Measurements from ENCODE around the gene PSMB8. TPM values are rescaled to one million over a fixed set of nuclear protein-coding genes. Genes with fewer than 3 reads are reported as not detected.
"Not testable (repeated sequence)": the region's sequence is repeated elsewhere in the genome, so short reads cannot be mapped to it uniquely, and the experiment has no call there.

The PSMB8 gene
- total RNA-seq = 100 to 1,000 TPM in 1 of 8 experiments, 10 to 100 TPM in 3, under 1 TPM in 2, not detected in 2; 0.14 to 252 (median 41.8) TPM

DNA sequence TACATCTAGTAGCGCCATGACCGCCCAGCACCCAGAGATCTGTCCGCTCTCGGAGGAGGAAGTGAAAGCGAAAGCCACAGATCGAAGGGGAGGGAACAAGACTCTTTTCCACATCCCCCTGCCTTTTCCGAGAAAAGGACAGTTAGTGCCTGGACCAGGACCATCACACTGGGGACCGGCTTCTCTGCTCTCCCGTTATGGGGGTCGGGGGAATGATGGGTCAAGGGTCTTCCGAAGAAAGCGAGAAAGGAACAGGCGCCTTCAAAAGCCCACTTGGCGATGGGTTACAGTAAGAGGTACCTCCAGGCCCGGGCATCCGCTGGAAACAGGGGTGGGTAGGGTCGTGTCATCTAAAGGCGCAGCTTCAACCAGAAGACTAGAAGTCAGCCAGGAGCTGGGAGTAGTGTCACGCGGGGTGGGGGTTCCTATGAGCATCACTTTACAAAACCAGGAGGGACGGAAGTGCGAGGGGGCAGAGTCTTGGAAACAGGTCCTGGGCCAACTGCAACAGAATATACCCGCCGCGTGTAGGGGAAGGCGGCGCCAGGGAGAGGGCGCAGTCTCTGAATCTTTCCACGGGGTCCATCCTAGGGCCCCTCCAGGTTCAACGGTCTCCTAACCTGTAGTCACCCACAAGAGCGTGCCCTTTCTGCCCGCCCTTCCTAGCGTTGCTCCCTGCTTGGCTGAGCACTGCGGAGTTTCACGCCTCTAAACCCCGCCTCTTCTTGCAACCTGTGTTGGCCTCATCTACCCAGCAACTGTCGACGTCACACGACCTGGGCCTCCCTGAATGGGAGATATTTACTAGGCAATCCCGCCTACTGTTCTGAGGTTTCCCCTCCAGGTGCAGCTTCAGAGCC is at the start of gene PSMB8:
Gene PSMB8, minus strand, starts transcription at position 69 of the 860 bp plus-strand sequence. Its CDS starts 51 bp downstream, at position 18.
- 0 to 20% (median 0%) methylated on average over 1 to 9 of the region's 40 CpGs; no CpG with 5 or more reads in 2 of the 10 experiments for WGBS, 10 experiments
- peak; percentile 81 to 100 (median 99) for ATAC-seq (replicated peaks in 6 of 8)
- Histone ChIP-seq H3K4me3 (peak within 1 kb of the TSS; percentile 8 to 38 (median 32)), H3K4me1 (replicated peaks in 1 of 2) (peaks cover 0 to 3% of the 10 kb centered on the region in 2 donors), H3K27ac (no peak within 1 kb of the TSS)
- in situ Hi-C loops (cut with MboI; ENCODE audit: low pct_unique_long_range_greater_than_20kb in 2 of 9, low sequenced_read_pairs in 9 of 9, unreplicated experiment in 9 of 9) = no loop called here

DNA sequence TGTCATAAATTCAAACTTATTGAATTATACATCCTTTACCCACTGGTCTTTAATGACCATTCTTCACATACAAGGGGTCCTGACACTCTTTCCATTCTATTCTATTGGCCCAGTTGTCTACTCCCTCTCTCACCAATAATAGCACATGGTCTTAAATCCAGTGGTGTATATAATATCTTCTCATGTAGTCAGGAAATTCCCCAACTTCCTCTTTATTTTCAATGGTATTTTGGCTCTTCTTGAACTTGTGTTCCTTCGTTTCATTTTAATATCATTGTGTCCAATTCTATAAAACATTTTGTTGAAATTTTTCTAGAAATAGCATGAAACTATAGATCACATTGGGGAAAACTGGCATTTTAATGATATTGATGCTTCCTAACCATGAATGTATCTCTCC is 47.0 kb upstream of the PSMB8 start:
- Histone ChIP-seq H3K27ac (no peak overlapping the region), H3K4me1 (replicated peaks in 1 of 2) (peaks cover 8% of the 10 kb centered on the region in 2 donors), H3K4me3 (no peak overlapping the region)
- no peak for ATAC-seq (replicated peaks in 6 of 8)
- WGBS, 10 experiments = 0 to 67% (median 12%) methylated on average over 1 of the region's 1 CpG; no CpG with 5 or more reads in 2 of the 10 experiments
- in situ Hi-C loops (cut with MboI; ENCODE audit: low pct_unique_long_range_greater_than_20kb in 2 of 9, low sequenced_read_pairs in 9 of 9, unreplicated experiment in 9 of 9) = loop anchor here in 4 of 9 experiments (25.0 kb wide), 1 partner anchor 96 kb away; no protein-coding TSS in a partner anchor

DNA sequence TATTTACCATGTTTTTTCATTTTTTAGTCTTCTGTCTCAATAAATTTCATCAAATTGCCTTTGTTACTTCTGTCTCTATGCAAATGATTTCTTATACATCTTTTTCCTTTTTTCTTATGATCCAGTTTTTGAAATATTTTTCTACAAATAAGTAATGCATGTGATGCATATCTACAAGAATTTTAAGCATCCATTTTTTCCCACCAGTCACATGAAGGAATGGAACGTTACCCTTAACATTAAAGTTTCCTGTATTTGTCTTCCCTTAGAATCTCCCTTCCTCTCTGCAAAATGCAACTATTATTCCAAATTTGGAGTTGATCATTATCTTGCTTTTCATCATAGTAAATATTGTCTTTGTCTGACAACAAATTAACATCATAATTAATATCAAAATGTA is 45.7 kb upstream of the PSMB8 start:
- 13 to 82% (median 53%) methylated on average over 1 of the region's 1 CpG; no CpG with 5 or more reads in 1 of the 10 experiments for WGBS, 10 experiments
- in situ Hi-C loops (cut with MboI; ENCODE audit: low pct_unique_long_range_greater_than_20kb in 2 of 9, low sequenced_read_pairs in 9 of 9, unreplicated experiment in 9 of 9) = loop anchor here in 6 of 9 experiments (10.0 to 25.0 kb wide), 3 partner anchors 55 to 98 kb away; partner anchors contain the start of genes HLA-DMA (in 1 of the 6) and HLA-DMB (in 1 of the 6)
- ATAC-seq (replicated peaks in 6 of 8) = no peak
- Histone ChIP-seq H3K4me1 (replicated peaks in 1 of 2) (peaks cover 3 to 4% of the 10 kb centered on the region in 2 donors), H3K4me3 (no peak overlapping the region), H3K27ac (no peak overlapping the region)

DNA sequence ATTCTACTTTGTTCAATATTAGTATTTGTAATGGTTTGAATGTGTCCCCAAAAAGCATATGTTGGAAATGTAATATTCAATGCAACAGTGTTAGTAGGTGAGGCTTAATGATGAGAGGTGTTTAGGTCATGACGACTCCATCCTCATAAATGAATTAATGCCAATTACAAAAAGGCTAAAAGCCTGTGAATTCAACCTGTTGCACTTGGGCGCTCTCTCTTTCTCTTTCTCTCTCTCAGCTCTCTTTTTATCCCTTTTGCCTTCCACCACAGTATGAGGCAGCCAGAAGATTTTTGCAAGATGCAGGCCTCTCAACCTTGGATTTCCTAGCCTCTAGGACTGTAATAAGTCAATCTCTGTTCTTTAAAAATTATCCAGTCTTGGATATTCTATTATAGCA is 44.7 kb upstream of the PSMB8 start:
- Histone ChIP-seq H3K27ac (no peak overlapping the region), H3K4me3 (no peak overlapping the region), H3K4me1 (replicated peaks in 1 of 2) (peaks cover 2% of the 10 kb centered on the region in 2 donors)
- in situ Hi-C loops (cut with MboI; ENCODE audit: low pct_unique_long_range_greater_than_20kb in 2 of 9, low sequenced_read_pairs in 9 of 9, unreplicated experiment in 9 of 9) = loop anchor here in 6 of 9 experiments (10.0 to 25.0 kb wide), 3 partner anchors 56 to 99 kb away; partner anchors contain the start of genes HLA-DMA (in 1 of the 6) and HLA-DMB (in 1 of the 6)
- WGBS, 10 experiments = 26 to 100% (median 87%) methylated on average over 1 to 2 of the region's 2 CpGs; no CpG with 5 or more reads in 1 of the 10 experiments
- no peak for ATAC-seq (replicated peaks in 6 of 8)

DNA sequence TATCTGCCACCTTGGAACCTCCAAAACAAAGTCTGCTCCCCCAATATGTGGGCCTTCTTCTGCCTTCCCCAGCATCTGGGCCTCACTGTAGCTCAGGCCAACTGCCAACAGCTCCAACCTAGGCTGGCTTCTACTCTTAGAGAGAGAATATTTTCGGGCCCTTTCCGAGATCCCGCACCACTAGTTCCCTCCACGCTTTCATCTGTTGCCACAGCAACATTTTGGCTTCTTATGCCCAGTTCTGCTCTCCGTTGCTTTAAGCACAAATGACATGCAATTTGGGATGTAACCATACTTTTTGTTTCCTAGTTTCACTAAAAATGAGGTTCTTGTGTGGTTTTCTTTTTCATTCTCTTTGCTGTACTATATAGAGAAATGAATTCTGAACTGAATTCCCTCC is 43.8 kb upstream of the PSMB8 start:
- H3K27ac ChIP-seq = no peak overlapping the region
- in situ Hi-C loops (cut with MboI; ENCODE audit: low pct_unique_long_range_greater_than_20kb in 2 of 9, low sequenced_read_pairs in 9 of 9, unreplicated experiment in 9 of 9) = loop anchor here in 6 of 9 experiments (10.0 to 25.0 kb wide), 3 partner anchors 57 to 100 kb away; partner anchors contain the start of genes HLA-DMA (in 1 of the 6) and HLA-DMB (in 1 of the 6)
- H3K4me1 ChIP-seq (replicated peaks in 1 of 2) = no peaks in the 10 kb centered on the region
- no peak overlapping the region for H3K4me3 ChIP-seq
- WGBS, 10 experiments = 40 to 90% (median 65%) methylated on average over 1 to 5 of the region's 5 CpGs
- ATAC-seq (replicated peaks in 6 of 8) = no peak

DNA sequence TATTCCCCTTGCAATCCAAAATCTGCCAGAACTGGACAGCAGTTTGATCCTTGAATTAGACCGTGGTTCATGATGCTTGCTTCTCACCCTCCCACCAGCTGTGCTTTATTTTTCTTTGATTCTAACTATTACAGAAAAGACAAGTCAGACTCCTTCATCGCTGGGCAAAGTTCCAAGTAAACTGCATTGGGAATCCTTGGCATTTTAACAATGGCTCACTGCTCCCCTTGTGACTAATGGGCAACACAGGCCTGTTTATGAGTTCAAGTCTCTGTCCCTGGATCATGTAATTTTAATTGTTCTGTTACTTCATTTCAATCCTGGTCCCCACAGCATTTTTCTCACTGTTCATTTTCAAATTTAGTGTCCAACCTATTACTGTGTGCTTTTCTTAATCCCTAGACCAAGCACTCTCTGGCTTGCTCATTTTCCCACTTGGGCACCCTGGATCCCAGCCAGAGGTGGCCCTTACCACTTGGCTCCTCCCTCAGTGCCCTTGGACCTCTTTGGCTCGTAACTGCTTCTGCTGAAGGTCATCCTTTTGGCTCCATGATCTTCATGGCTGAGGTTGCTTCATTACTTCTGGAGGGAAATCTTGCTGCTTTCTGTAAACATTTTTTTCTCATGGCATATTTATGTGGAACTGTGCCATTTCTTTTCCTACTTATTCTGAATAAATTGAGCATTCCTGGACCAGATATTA is 43.0 kb upstream of the PSMB8 start:
- H3K27ac ChIP-seq = no peak overlapping the region
- no peak overlapping the region for H3K4me3 ChIP-seq
- H3K4me1 ChIP-seq (replicated peaks in 1 of 2) = no peaks in the 10 kb centered on the region
- in situ Hi-C loops (cut with MboI; ENCODE audit: low pct_unique_long_range_greater_than_20kb in 2 of 9, low sequenced_read_pairs in 9 of 9, unreplicated experiment in 9 of 9) = loop anchor here in 6 of 9 experiments (10.0 to 25.0 kb wide), 3 partner anchors 58 to 100 kb away; partner anchors contain the start of genes HLA-DMA (in 1 of the 6) and HLA-DMB (in 1 of the 6)
- no peak for ATAC-seq (replicated peaks in 6 of 8)
- WGBS, 10 experiments = 13 to 92% (median 44%) methylated on average over 1 to 3 of the region's 3 CpGs; no CpG with 5 or more reads in 2 of the 10 experiments

DNA sequence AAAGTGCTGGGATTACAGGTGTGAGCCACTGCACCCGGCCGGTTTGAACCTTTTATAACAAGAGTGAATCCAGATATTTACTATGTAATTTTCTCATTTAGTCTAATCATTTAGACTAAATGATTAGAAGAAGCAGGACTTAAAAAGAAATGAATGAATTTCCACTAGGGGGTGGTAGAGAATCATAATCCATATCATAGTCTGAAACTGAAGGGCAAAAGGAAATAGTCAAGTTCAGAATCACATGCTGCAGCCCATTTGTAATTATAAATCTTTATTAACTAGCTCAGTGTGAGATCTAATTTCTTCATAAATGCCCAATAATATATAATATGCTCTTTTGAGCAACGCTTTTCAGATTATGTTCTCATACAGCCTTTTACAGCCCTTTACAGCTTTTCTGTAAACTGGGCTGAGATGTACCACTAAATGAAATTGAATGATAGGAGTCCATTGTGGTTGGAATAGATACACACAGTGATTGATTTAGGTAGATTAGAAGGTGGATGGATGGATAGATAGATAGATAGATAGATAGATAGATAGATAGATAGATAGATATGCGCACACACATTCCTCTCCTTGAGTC is 41.9 kb upstream of the PSMB8 start:
- Histone ChIP-seq H3K4me1 (replicated peaks in 1 of 2) (no peaks in the 10 kb centered on the region), H3K27ac (no peak overlapping the region), H3K4me3 (no peak overlapping the region)
- 0 to 81% (median 33%) methylated on average over 1 to 4 of the region's 4 CpGs; no CpG with 5 or more reads in 1 of the 10 experiments for WGBS, 10 experiments
- peak in 4 of 8 experiments; percentile 29 to 67 (median 58) for ATAC-seq (replicated peaks in 6 of 8)
- in situ Hi-C loops (cut with MboI; ENCODE audit: low pct_unique_long_range_greater_than_20kb in 2 of 9, low sequenced_read_pairs in 9 of 9, unreplicated experiment in 9 of 9) = loop anchor here in 6 of 9 experiments (10.0 to 25.0 kb wide), 3 partner anchors 59 to 102 kb away; partner anchors contain the start of genes HLA-DMA (in 1 of the 6) and HLA-DMB (in 1 of the 6)

DNA sequence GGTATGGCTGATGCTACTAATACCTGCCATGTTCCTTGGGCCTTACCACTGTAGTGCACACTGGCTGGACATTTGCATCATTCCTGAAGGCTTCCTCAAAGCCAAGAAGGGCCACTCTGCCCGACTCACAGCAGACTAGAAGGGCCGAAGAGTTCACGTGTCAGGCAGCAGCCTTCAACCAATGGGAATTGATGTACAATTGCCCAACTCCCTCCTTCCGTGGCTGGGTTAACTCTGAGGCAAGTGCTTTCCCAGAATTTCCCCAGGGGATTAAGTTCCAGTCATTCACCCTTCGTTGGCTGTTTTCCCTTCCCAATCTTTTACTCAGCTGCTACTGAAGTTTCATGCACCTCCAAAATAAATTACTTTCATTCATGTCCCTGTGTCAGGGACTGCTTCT is 39.9 kb upstream of the PSMB8 start:
- H3K4me3 ChIP-seq = no peak overlapping the region
- H3K4me1 ChIP-seq (replicated peaks in 1 of 2) = no peaks in the 10 kb centered on the region
- ATAC-seq (replicated peaks in 6 of 8) = peak in 3 of 8 experiments; percentile 67 to 90 (median 70)
- in situ Hi-C loops (cut with MboI; ENCODE audit: low pct_unique_long_range_greater_than_20kb in 2 of 9, low sequenced_read_pairs in 9 of 9, unreplicated experiment in 9 of 9) = loop anchor here in 6 of 9 experiments (10.0 to 25.0 kb wide), 3 partner anchors 61 to 104 kb away; partner anchors contain the start of genes HLA-DMA (in 1 of the 6) and HLA-DMB (in 1 of the 6)
- WGBS, 10 experiments = 0 to 59% (median 15%) methylated on average over 1 to 5 of the region's 5 CpGs; no CpG with 5 or more reads in 2 of the 10 experiments
- no peak overlapping the region for H3K27ac ChIP-seq

DNA sequence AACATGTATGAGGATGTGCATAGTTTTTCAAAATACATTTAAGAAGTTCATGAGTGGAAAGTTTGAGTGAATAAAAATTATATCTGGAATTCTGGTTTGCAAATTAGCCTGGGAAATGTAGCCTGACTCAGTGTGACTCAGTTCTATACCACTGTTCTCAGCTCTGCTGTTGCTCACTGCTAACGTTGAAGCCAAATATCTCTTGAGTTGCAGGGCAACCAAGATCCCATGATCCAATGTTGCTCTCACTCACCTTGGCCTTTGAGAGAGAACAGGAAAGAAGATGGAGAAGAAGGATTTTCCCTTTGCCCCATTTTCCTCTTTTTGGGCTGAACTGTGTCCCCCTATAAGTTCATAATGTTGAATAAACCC is 39.0 kb upstream of the PSMB8 start:
- no peak overlapping the region for H3K27ac ChIP-seq
- H3K4me3 ChIP-seq = no peak overlapping the region
- in situ Hi-C loops (cut with MboI; ENCODE audit: low pct_unique_long_range_greater_than_20kb in 2 of 9, low sequenced_read_pairs in 9 of 9, unreplicated experiment in 9 of 9) = loop anchor here in 6 of 9 experiments (10.0 to 25.0 kb wide), 3 partner anchors 62 to 104 kb away; partner anchors contain the start of genes HLA-DMA (in 1 of the 6) and HLA-DMB (in 1 of the 6)
- H3K4me1 ChIP-seq (replicated peaks in 1 of 2) = no peaks in the 10 kb centered on the region
- ATAC-seq (replicated peaks in 6 of 8) = peak in 1 of 8 experiments; percentile 44
- 0 to 75% (median 27%) methylated on average over 1 of the region's 1 CpG; no CpG with 5 or more reads in 3 of the 10 experiments for WGBS, 10 experiments

DNA sequence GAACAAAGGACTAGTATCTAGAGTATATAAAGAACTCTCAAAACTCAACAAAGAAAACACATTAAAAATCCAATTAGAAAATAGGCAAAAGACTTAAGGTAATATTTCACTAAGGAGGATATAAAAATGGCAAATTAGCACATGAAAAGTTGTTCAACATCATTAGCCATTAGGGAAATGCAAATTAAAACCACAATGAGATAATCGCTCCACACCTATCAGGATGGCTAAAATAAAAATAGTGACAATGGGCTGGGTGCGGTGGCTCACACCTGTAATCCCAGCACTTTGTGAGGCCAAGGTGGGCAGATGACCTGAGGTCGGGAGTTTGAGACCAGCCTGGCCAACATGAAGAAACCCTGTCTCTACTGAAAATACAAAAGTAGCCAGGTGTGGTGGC is 37.1 kb upstream of the PSMB8 start:
- in situ Hi-C loops (cut with MboI; ENCODE audit: low pct_unique_long_range_greater_than_20kb in 2 of 9, low sequenced_read_pairs in 9 of 9, unreplicated experiment in 9 of 9) = loop anchor here in 6 of 9 experiments (10.0 to 25.0 kb wide), 3 partner anchors 64 to 106 kb away; partner anchors contain the start of genes HLA-DMA (in 1 of the 6) and HLA-DMB (in 1 of the 6)
- H3K4me1 ChIP-seq (replicated peaks in 1 of 2); ATAC-seq (replicated peaks in 6 of 8); H3K4me3 ChIP-seq; H3K27ac ChIP-seq: not testable (repeated sequence)
- WGBS, 10 experiments = 48 to 100% (median 81%) methylated on average over 1 to 3 of the region's 3 CpGs; no CpG with 5 or more reads in 2 of the 10 experiments

DNA sequence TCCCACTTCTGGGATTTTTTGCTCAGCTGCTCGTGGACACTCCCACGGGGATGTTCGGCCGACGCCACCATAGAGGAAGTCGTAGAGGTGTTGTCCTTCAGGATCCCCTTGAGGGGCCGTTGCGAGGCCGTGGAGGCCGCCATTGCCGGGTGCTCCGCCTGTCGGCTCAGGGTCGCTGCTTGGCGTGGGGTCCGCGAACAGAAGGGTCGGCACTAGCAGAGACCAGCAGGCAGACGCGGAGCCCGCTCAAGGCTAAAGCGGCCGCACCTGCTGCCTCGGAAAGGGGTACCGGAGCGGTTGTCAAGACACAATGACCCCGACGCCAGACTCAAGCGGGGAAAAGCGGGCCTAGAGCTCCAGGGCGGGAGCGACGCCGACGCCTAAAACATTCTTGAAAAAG is 35.8 kb upstream of the PSMB8 start:
- Histone ChIP-seq H3K4me1 (replicated peaks in 1 of 2) (no peaks in the 10 kb centered on the region), H3K27ac (no peak overlapping the region), H3K4me3 (no peak overlapping the region)
- no peak for ATAC-seq (replicated peaks in 6 of 8)
- WGBS, 10 experiments = 20 to 93% (median 90%) methylated on average over 1 to 21 of the region's 35 CpGs; no CpG with 5 or more reads in 3 of the 10 experiments
- in situ Hi-C loops (cut with MboI; ENCODE audit: low pct_unique_long_range_greater_than_20kb in 2 of 9, low sequenced_read_pairs in 9 of 9, unreplicated experiment in 9 of 9) = loop anchor here in 6 of 9 experiments (10.0 to 25.0 kb wide), 3 partner anchors 65 to 108 kb away; partner anchors contain the start of genes HLA-DMA (in 1 of the 6) and HLA-DMB (in 1 of the 6)

All from motor neuron (in vitro differentiated cells).